LHCN-M2 (cell line): ENCODE data around the gene ELF1. TPM values are rescaled to one million over a fixed set of nuclear protein-coding genes. Genes with fewer than 3 reads are reported as not detected.
A peak's percentile ranks its signal among the peaks of the same experiment; 100 is the strongest.

Source experiments
- DNase-seq: peaks from one replicate; pipeline ENCODE4 v3.0.0-alpha.2; 2012; ENCODE audit warnings: low read depth
- polyA plus RNA-seq: library from polyadenylated mRNA; unstranded; fragments of >200 nt; gene quantifications from one replicate; pipeline ENCODE4 v1.2.1, GENCODE V29; 2012; ENCODE audit warnings: missing spikeins
- total RNA-seq: library from RNA; depleted of rRNA; stranded (reverse); fragments of >200 nt; gene quantifications from 2 replicates; pipeline ENCODE4 v1.2.3, GENCODE V29; 2014; rRNA removed

Gene ELF1
- 24.9 and 34.3 TPM in 2 replicates for total RNA-seq
- 12.2 TPM for polyA plus RNA-seq

DNA sequence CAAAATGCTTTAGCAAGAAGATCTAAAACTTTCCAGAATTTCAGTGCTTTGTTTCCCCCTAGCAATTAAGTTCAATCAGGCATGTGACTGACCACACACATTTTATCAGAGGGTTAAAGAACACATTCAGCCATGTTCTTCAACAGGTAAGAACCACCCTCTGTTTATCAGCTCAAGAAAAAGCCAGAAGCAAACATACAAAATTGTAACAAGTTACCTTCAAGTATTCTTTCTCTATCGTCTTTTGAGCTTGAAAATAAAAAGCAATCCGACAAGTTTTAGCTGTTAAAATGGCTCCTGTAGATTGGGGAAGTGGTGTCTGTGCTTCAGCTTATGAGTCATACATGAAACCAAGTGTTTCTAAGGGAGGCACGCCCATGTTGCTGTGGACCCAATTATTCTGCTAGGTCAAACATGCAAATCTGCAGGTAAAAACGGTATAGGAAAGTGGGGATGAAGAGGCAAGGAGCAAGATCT lies at the start of gene ELF1:
ELF1 (minus strand) TSS at position 306 of the 477 bp plus-strand sequence. CDS start 37,262 bp downstream, outside the sequence.
- peak; percentile 79 for DNase-seq

DNA sequence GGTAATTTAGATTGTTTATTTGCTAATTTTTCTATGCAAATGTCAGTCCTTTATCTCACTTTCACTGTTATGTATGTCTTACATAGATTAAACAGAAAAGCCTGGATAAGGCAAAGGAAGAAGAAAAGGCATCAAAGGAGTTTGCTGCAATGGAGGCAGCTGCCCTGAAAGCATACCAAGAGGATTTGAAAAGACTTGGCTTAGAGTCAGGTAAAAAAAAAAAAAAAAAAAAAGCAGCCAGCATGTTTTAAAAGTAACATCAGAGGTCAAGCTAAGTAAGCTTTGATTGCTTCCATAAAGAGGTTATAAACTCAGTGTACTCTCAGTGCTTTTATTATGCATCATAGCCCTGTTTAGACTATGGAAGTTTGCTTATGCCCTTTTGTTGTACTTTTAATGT lies 46.0 kb upstream of the ELF1 start:
- DNase-seq: peak; percentile 32

DNA sequence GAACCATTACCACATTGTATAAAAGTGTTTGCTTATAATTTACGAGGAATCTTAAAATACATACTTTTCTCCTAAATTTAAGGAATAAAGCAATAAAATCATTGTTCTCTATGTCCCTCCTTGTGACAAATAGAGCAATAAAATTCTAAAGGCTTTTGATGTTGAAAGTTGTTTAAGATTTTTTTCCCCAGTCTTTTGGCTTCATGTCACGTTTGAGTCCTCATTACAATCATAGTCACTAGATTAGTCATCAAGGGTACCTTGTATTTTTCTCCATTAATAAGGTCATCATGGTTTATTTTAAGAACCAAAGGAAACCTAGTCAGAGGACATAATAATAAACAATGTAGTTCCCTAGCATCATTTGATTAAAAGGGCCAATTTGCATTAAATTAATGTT lies 45.4 kb upstream of the ELF1 start:
- peak; percentile 76 for DNase-seq

DNA sequence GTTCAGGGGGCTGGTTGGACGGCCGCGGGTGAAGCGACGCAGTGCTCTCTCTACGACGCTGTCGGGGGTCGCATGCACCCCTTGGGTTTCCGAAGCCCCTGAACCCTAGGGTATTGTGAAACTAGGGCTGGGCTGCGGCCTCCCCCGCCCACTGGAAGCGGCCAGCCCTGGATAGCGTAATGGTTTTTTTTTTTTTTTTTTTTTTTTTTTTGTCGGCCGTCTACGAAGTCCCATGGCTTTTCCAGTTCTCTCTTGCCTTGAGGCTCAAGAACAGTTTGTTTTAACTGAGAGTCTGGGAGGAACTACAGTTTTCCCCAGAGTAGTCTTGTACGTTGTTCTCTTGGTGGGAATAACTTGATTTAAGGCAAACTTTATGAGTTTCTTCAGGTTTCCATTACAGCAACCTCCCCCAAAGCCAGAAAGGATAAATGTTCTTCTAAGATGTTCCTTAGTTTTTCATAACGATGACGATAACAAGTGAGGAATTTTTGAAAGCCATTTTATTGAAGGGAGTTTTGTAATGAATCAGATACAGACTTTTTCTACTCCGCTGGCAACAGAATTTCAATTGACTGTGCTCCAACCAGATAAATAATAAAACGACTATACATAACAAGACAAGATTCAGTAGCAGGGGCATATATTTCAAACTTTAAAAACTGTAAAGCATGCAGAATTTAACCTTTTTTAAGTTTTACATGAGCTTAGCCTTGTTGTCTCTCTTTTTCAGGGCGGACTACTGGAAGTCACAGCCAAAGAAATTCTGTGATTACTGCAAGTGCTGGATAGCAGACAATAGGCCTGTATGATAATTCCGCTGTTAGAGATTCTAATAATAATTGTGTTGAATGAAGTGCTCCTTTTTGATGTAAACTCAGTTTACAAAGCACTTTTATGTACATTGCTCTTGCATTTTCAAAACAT lies 43.1 kb upstream of the ELF1 start:
- DNase-seq: peak; percentile 72

DNA sequence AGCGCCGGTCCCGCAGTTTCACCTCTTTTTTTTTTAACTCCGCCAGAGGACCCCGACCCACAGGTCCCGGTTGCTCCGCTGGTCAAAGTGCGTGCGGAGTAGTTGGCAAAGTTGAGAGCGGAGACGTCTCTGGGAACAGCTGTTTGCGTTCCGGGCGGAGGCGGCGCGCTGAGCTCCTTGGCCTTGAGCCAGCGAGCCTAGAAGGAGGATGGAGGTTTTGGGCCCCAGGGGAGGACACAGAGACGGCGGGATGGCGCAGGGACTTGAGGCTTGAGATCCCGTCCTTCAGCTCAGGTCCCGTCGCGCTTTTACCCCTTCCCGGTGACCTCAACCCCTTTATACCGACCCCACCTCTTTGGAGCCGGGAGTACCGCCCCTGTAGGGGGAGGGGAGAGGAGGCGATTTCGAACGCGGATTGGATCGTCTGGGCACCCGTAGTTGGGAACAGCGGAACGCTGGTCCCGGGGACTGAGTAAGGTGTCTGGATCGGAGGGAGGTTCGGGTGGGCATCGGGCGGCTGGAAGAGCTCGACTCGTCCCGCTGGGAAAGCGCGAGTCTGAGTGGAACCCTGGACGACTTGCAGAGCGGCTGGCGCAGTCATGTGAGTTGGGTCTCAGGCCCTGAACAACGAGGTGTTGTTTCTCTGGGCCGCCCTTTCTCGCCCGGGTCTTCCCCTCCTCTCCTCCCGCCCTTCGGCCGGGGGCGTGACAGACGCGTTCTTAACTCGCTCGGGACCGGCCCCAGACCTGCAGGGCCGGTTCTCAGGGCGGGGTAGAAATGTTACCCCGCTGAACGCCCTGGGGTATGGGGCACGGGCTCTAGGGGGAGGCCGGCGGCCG lies 42.2 kb upstream of the ELF1 start, which contains the start of gene WBP4:
WBP4 (plus strand) TSS at position 435 of the 839 bp plus-strand sequence; CDS start at position 600, 165 bp downstream.
- peak; percentile 95 for DNase-seq

DNA sequence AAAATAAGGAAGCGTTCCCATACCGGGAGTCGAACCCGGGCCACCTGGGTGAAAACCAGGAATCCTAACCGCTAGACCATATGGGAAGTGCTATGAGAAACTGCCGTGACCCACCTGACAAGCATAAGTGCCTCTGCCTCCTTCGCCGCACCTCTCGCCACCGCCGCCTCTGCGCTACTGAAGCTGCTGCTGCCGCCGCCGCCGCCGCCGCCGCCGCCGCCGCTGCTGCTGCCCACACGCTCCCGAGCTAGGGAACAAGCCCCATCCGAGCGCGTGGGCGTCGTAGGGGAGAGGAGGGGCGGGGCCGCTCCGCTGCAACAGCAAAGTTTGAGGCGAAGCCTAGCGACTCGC lies 41.6 kb upstream of the ELF1 start:
- DNase-seq: no peak

DNA sequence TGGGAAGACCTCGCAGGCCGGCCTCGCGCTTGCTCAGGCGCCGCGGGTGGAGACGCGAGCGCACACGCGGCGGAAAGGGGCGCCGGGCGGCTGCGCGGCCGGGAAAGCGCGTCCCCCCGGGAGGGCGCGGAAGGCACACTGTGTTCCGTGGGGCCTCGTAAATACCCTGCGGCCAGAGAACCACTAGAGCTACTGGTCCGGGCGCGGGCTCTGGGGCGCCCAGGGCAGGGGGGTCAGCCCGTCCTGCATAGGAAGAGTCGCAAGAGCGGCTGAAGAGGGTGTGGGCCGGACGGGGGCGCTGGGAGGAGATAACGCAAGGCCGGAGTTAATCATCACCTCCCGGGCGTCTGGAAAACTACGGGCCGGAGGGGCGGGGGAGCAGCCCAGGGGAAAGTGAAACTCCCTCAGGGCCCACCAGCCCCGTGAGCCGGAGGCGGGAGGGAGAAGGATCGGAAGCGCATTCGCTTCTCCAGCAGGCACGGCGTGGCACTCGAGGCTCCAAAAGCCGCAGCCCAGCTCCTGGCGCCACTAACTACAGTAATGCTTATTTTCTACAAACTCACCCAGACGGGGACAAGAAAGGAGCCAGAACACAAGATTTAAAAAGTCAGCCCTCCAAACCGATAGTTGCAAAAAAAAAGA lies 41.1 kb upstream of the ELF1 start:
- DNase-seq: peak; percentile 94

DNA sequence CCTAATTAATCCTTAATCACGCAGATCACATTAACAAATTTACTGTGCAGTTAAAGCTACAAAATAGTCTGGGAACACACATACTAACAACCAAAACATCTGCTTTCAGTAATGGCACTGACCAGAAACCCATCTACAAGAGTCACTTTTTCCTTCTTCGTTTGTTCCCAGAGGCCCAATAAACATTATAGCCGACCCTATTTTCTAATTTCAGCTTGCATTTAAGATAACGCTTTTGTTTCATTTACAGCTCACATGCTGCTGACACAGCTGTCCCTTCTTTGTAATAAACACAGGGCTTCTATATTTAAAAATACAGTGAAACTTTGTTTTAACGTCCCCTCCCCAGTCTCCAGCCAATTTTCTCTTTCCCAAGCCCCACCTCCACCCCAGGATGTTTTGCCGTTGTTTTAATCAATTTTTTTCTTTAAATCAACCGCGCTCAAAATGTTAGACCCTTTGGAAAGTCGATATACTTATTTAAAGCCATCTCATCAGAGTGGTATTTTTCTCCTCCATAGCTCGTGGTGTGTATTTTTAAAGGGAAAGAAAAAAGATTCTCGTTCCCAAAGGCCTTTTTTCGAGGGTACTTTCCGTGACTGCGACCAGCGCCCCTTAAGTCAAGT lies 40.5 kb upstream of the ELF1 start:
- peak; percentile 38 for DNase-seq

DNA sequence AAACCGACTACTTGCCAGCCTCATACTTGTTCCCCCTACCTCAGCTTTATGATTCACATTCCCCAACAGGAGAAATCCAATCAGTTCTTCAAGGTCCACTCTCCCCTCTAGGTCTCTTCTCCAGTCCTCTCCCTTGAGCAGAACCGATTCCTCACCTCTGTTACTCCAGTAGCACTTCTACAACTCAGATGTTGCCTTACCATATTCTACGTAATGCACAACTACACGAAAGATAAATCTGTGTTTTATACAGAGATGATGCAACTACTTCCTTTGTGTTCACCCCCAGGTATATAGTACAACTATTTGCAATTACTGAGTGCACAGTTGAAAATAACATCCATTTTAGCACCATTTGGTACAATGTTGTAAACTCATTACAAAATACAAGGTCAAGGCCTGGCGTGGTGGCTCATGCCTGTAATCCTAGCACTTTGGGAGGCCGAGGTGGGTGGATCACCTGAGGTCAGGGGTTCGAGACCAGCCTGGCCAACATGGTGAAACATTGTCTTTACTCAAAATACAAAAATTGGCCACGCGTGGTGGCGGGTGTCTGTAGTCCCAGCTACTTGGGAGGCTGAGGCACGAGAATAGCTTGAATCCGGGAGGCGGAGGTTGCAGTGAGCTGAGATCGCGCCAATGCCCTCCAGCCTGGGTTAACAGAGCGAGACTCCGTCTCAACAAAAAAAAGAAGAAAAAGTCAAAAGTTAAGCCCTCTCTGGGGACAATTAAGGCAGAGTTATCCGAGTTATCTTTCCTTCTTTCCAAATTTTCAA lies 39.4 kb upstream of the ELF1 start:
- no peak for DNase-seq

DNA sequence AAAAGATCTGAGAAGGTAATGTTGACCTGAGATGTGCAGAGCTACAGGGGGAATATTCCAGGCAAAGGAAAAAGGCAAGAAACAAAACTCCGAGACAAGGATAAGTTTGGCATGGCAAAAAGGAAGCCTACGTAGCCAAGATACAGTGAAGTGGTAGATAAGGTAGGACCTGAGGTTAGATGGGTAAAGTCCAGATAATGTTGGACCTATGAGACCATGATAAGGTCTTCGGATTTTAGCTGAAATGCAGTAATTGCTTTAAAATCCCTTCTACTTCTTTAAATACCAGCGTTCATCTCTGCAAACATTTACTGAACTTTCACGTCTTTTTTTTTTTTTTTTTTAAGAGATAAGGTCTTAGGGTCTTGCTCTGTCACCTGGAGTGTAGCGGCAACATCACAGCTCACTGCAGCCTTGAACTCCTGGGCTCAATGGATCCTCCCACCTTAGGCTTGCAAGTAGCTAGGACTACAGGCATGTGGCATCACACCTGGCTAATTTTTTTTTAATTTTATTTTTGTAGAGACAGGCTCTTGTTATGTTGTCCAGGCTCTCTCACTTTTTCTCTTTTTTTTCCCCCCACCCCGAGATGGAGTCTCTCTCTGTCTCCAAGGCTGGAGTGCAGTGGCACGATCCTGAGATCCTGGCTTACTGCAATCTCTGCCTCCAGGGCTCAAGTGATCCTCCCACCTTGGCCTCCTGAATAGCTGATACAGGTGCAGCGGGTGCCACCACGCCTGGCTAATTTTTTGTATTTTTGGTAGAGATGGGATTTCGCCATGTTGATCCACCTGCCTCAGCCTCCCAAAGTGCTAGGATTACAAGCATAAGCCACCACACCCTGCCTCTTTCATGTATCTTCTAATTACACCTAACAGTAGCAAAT lies 38.0 kb upstream of the ELF1 start:
- no peak for DNase-seq

DNA sequence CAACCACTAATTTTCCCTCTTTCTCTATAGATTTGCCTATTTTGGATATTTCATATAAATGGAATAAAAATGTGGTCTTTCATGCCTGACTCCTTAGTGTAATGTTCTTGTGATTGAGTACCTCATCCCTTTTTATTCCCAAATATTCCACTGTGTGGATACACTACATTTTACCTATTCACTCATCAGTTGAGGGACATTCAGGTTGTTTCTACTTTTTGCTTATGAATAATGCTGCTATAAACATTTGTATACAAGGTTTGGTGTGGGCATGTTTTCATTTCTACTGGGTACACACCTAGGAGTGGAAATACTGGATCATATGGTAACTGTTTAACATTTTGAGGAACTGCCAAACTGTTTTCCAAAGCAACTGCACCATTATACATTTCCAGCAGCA lies 37.1 kb upstream of the ELF1 start:
- no peak for DNase-seq

DNA sequence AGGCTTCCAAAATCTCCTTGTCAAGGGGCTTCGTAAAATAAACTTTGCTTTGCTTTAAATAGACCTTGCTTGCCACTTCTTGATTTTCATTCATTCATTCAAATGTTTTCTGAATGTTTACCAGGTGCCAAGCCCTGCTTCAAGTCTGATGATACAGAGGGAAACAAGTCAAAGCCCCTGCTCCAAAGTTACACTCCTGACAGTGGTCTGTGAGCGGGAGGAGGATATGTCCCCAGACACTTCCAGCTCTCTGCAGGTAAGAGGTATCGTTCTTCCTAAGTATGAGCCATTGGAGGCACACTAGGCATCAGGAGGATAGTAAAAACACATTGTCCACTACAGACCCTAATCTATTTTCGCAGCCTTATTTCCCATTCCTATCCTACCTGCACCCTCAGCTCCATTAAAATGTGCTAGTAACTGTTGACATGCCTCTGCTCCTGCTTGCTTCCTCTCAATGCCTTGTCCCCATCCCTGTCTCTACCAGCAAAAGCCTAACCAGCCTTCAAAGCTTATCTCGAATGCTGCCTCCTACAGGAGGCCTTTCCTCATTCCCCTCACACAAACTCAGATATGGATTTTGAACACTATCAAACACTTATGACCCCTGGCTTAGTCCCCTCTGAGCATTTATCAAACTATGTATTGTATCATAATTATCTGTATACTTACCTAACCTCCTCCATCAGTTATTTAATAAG lies 36.0 kb upstream of the ELF1 start:
- no peak for DNase-seq

DNA sequence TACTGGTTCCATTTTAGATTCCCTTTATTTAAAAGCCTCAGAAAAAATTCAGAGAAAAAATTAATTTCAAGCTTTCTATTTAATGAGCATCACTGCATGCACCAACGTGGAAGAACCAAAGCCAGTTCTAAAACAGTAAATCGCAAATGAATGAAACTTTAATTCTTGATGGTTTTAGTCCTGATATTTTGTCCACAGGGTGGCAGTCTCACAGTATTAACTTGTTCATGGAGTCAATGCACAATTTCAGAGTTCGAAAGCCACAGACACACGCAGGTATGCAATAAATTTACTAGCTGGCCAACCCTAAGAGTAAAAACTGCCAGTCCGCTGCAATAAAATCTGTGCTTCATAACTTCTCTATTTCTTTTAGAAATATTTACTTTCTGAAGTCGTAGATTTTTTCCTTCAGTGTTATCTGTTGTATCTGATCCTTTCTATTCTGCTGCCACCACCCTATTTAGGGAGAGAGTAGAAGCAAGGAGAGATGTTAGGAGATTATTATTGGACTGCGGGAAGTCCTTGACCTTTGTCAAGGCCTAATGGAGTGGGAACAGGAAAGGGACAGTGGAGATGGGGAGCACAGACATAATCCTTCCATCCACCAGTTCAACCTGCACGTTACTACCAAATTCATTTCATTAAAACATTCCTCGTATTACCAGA lies 35.2 kb upstream of the ELF1 start:
- DNase-seq: peak; percentile 64

DNA sequence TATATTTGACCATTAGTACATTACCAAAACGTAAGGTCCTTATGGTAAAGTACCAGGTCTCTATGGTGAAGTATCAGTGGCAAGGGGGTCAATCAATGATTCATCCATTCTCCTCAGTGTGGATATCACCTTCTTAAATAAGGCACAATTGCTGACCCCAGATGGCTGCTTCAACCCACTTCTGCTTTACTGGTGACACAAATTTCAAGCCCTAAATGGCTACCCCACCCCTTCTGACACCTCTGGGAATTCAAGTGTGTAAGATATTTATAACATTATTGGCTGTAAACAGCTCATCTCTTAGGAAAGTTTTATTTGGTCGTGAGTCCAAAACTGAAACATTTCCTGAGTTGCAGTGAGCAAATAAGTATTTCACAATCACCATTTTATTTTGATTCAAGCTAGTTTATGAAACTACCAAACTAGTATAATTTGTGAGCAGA lies 34.3 kb upstream of the ELF1 start:
- DNase-seq: peak; percentile 37

DNA sequence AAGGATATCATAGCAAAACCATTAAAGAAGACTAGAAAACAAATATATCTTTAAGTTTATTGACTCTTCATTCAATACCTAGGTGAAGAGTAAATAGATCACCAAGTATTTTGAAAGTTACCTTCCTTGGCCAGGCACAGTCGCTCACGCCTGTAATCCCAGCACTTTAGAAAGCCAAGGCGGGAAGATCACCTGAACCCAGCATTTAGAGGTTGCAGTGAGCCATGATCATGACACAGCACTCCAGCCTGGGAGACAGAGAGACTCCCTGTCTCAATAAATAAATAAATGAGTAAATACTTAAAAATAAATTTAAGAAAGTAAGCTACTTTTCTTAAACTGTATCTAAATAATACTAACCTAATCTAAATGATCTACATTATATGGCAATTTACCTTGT lies 33.3 kb upstream of the ELF1 start:
- no peak for DNase-seq

DNA sequence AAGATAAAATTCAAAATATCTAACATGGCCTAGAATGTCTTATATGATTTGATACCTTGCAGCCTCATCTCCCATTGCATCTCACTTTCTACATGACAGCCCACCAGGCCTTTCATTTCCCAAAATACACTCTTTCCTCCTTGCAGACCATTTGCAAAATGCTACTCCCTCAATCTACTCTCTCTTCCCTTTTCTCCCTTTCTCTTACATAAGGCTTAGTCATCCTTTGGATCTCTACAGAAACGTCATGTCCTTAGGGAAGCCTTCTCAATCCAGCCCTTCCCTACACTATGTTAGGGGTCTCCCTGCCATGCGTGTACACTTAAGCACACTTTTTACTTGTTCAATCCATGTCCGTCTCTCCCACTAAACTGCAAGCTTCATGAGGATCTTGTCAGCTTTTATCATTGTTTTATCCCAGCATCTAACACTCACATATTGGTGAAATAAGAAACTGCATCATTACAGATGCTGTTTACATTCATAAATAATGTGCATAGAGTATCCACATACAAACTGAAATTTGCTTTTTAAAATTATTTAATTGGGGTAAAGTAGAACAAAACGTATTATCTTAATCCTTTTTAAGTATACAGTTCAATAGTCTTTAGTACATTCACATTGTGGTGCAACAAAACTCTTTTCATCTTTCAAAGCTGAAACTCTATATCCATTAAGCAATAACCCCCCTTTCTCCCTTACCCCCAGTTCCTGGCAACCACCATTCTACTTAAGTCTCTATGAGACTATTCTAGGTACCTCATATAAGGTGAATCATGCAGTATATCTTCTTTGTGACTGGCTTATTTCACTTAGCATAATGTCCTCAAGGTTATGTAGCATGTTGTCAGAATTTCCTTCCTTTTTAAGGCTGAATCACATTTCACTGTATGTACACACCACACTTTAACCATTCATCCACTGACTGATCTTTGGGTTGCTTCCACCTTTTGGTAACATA lies 30.6 kb upstream of the ELF1 start:
- no peak for DNase-seq

DNA sequence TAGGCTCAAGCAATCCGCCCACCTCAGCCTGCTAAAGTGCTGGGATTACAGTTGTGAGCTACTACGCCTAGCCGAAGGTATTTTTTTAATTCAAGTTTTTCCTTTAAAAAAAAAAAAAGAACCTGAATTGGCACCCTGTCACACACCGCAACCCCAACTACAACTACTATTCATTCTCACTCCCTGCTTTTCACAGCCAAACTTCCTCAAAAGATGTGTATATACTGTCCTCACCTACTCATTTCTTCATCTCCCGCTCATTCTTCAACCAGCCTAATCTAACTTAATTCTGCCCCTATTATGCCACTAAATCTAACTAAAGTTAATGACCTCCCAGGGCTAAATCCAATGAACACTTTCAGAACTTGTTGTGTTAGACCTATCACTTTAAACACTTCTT lies 29.5 kb upstream of the ELF1 start:
- DNase-seq: no peak
